IMR-90 (cell line): Measurements from ENCODE around the gene CCNL2. TPM values are rescaled to one million over a fixed set of nuclear protein-coding genes. Genes with fewer than 3 reads are reported as not detected.

Experiments
- ATAC-seq: fragments of 200-7000 bp; cut with Tn5 transposase; 2 replicates; pipeline ENCODE4 v1.9.1; 2020; ENCODE audit warnings: low read depth, mild to moderate bottlenecking, moderate library complexity
- BruUV-seq: library from RNA; stranded (reverse); fragments of 400-500 nt; replicated peaks from 2 replicates; lab custom pipeline; 2021; lab: Mats Ljungman, UMichigan
- CTCF ChIA-PET: fragments of 300-600 bp; formaldehyde crosslinking; extraction: SDS; loops from one replicate; lab custom pipeline; 2021; ENCODE audit warnings: antibody characterized with exemption; lab: Yijun Ruan, JAX
- POLR2A ChIA-PET: fragments of 300-600 bp; sonication (Branson Sonifier 250); formaldehyde crosslinking; loops from one replicate; lab custom pipeline; 2022; ENCODE audit warnings: antibody characterized with exemption; ENCODE audit not compliant: unreplicated experiment; lab: Charles Lee
- DNase-seq: peaks from one replicate; pipeline ENCODE4 v3.0.0; 2013
- H2AFZ ChIP-seq: replicated peaks from 2 replicates; pipeline ENCODE3; 2013; ENCODE audit warnings: low read length, mild to moderate bottlenecking; ENCODE audit not compliant: poor library complexity
- H2AK5ac ChIP-seq: 2 replicates; pipeline ENCODE4 v1.6.1; 2013; ENCODE audit warnings: low read depth, low read length, inconsistent platforms
- H2AK9ac ChIP-seq: replicated peaks from 2 replicates; pipeline ENCODE3; 2013; ENCODE audit warnings: mild to moderate bottlenecking, low read depth, low read length, moderate library complexity; ENCODE audit not compliant: poor library complexity
- H2BK120ac ChIP-seq: 2 replicates; pipeline ENCODE4 v1.6.1; 2013; ENCODE audit warnings: low read depth, low read length, inconsistent platforms
- H2BK15ac ChIP-seq: 3 replicates; pipeline ENCODE4 v1.6.1; 2013; ENCODE audit warnings: low read depth, low read length, inconsistent platforms
- H2BK20ac ChIP-seq: 2 replicates; pipeline ENCODE4 v1.6.1; 2013; ENCODE audit warnings: low read depth, mild to moderate bottlenecking, inconsistent platforms, low read length, moderate library complexity
- H2BK5ac ChIP-seq: 2 replicates; pipeline ENCODE4 v1.6.1; 2013; ENCODE audit warnings: mild to moderate bottlenecking, low read depth, low read length, inconsistent platforms; ENCODE audit not compliant: poor library complexity, severe bottlenecking
- H3K14ac ChIP-seq: replicated peaks from 2 replicates; pipeline ENCODE4 v1.6.1; 2013; ENCODE audit warnings: low read depth, low read length, inconsistent platforms
- H3K18ac ChIP-seq: 2 replicates; pipeline ENCODE4 v1.6.1; 2013; ENCODE audit warnings: low read depth, low read length, control low read depth
- H3K23ac ChIP-seq: 2 replicates; pipeline ENCODE4 v1.6.1; 2013; ENCODE audit warnings: low read depth, low read length, inconsistent platforms
- H3K27ac ChIP-seq: 2 replicates; pipeline ENCODE4 v1.5.1; 2013; ENCODE audit warnings: mild to moderate bottlenecking, control low read depth, low read length; ENCODE audit not compliant: insufficient read depth
- H3K27me3 ChIP-seq: 2 replicates; pipeline ENCODE4 v1.6.1; 2013; ENCODE audit warnings: low read length; ENCODE audit not compliant: control insufficient read depth, insufficient read depth
- H3K36me3 ChIP-seq: 2 replicates; pipeline ENCODE4 v1.6.1; 2013; ENCODE audit warnings: low read length, mixed read lengths; ENCODE audit not compliant: control insufficient read depth, insufficient read depth
- H3K4ac ChIP-seq: 2 replicates; pipeline ENCODE4 v1.6.1; 2013; ENCODE audit warnings: low read depth, low read length, inconsistent platforms
- H3K4me1 ChIP-seq: 2 replicates; pipeline ENCODE4 v1.6.1; 2013; ENCODE audit warnings: low read length, mixed read lengths; ENCODE audit not compliant: control insufficient read depth, insufficient read depth
- H3K4me2 ChIP-seq: 2 replicates; pipeline ENCODE4 v1.6.1; 2013; ENCODE audit warnings: low read depth, mild to moderate bottlenecking, control low read depth, low read length, moderate library complexity
- H3K4me3 ChIP-seq: 2 replicates; pipeline ENCODE4 v1.5.1; 2013; ENCODE audit warnings: low read depth, mild to moderate bottlenecking, control low read depth, low read length, moderate library complexity; ENCODE audit not compliant: insufficient read depth
- H3K56ac ChIP-seq: 2 replicates; pipeline ENCODE4 v1.6.1; 2013; ENCODE audit warnings: low read length, inconsistent platforms; ENCODE audit not compliant: insufficient read depth; ENCODE audit errors: extremely low read depth
- H3K79me1 ChIP-seq, 2 experiments: 2 replicates each; pipeline ENCODE4 v1.6.1; 2013; ENCODE audit warnings: low read length in 2 of 2, inconsistent platforms in 1 of 2, low read depth in 1 of 2
- H3K9ac ChIP-seq: 2 replicates; pipeline ENCODE4 v1.6.1; 2013; ENCODE audit warnings: low read depth, low read length, control low read depth
- H3K9me1 ChIP-seq: 2 replicates; pipeline ENCODE4 v1.6.1; 2013; ENCODE audit warnings: low read length, inconsistent platforms; ENCODE audit not compliant: insufficient read depth
- H3K9me3 ChIP-seq: 2 replicates; pipeline ENCODE4 v1.6.1; 2013; ENCODE audit warnings: low read length; ENCODE audit not compliant: control insufficient read depth, insufficient read depth
- H4K20me1 ChIP-seq: 2 replicates; pipeline ENCODE4 v1.6.1; 2013; ENCODE audit warnings: low read length, inconsistent platforms; ENCODE audit not compliant: insufficient read depth
- H4K5ac ChIP-seq: 2 replicates; pipeline ENCODE4 v1.6.1; 2013; ENCODE audit warnings: mild to moderate bottlenecking, low read depth, low read length, control low read depth
- H4K8ac ChIP-seq, 2 experiments: 2 replicates each; pipeline ENCODE4 v1.6.1; 2013; ENCODE audit warnings: low read depth in 2 of 2, low read length in 2 of 2, control low read depth in 1 of 2, inconsistent platforms in 1 of 2
- H4K91ac ChIP-seq: 2 replicates; pipeline ENCODE4 v1.6.1; 2013; ENCODE audit warnings: low read depth, low read length, inconsistent platforms; ENCODE audit not compliant: insufficient read depth
- CHD1 ChIP-seq: IDR thresholded peaks from 2 replicates; pipeline ENCODE4 v1.6.1; 2012; ENCODE audit warnings: low read depth, low read length, improper control_type of control experiment
- CTCF ChIP-seq: conservative IDR thresholded peaks from 2 replicates; pipeline ENCODE4 v1.5.1; 2012; ENCODE audit warnings: mild to moderate bottlenecking, low read depth, low read length, improper control_type of control experiment
- ELK1 ChIP-seq: fragments of 150-350 bp; IDR thresholded peaks from 2 replicates; pipeline ENCODE4 v1.6.1; 2016; ENCODE audit warnings: low read depth, mild to moderate bottlenecking, low read length, moderate library complexity, borderline replicate concordance
- MAFK ChIP-seq: IDR thresholded peaks from 2 replicates; pipeline ENCODE4 v1.6.1; 2012; ENCODE audit warnings: low read depth, low read length, improper control_type of control experiment
- NFE2L2 ChIP-seq: fragments of 150-350 bp; IDR thresholded peaks from 2 replicates; pipeline ENCODE4 v1.6.1; 2016; ENCODE audit warnings: low read depth, mild to moderate bottlenecking, low read length
- POLR2A ChIP-seq: IDR thresholded peaks from 2 replicates; pipeline ENCODE4 v1.6.1; 2012; ENCODE audit warnings: mild to moderate bottlenecking, low read depth, low read length
- RAD21 ChIP-seq: IDR thresholded peaks from 2 replicates; pipeline ENCODE4 v1.6.1; 2012; ENCODE audit warnings: low read length, improper control_type of control experiment
- RCOR1 ChIP-seq: IDR thresholded peaks from 2 replicates; pipeline ENCODE4 v1.6.1; 2012; ENCODE audit warnings: mild to moderate bottlenecking, low read length, improper control_type of control experiment; ENCODE audit not compliant: insufficient replicate concordance
- RFX5 ChIP-seq: IDR thresholded peaks from 2 replicates; pipeline ENCODE4 v1.8.0; 2012; ENCODE audit warnings: low read depth, mild to moderate bottlenecking, low read length, moderate library complexity
- SMC3 ChIP-seq: fragments of 150-350 bp; IDR thresholded peaks from 2 replicates; pipeline ENCODE4 v1.6.1; 2016; ENCODE audit warnings: low read depth, mild to moderate bottlenecking, antibody characterized with exemption, low read length, moderate library complexity
- USF2 ChIP-seq: fragments of 150-350 bp; IDR thresholded peaks from 2 replicates; pipeline ENCODE4 v1.6.1; 2017; ENCODE audit warnings: mild to moderate bottlenecking, antibody characterized with exemption, low read length, low read depth
- WGBS, 2 experiments: methylation state at CpG; one replicate each; pipeline versions ENCODE4 v1.1.5 to v1.1.7; 2013; ENCODE audit warnings: missing lambda C conversion rate in 2 of 2; ENCODE audit not compliant: insufficient read length in 1 of 2; ENCODE audit errors: extremely low coverage in 2 of 2; 5-methylcytosine and 5-hydroxymethylcytosine counted together
- dilution Hi-C: fragments of 300-500 bp; cut with HindIII; formaldehyde crosslinking; loops from one replicate; pipeline ENCODE4 v1.14.3; 2018; ENCODE audit warnings: low sequenced_read_pairs; ENCODE audit not compliant: unreplicated experiment
- in situ Hi-C: fragments of 300-500 bp; cut with MboI; formaldehyde crosslinking; loops from 3 replicates; pipeline ENCODE4 v1.14.3; 2019; ENCODE audit warnings: low sequenced_read_pairs, inconsistent platforms, mixed read lengths
- intact Hi-C: fragments of 100-400 bp; cut with micrococcal nuclease; formaldehyde crosslinking; loops from 2 replicates; pipeline ENCODE4 v1.10.0; 2022
- polyA plus RNA-seq, 3 experiments: library from polyadenylated mRNA; depleted of rRNA; stranded (reverse); fragments of >200 nt; gene quantifications; 2 replicates each; pipeline ENCODE4 v1.2.3, GENCODE V29; 2012; ENCODE audit warnings: low replicate concordance in 1 of 3
- total RNA-seq: library from RNA; depleted of rRNA; stranded (reverse); fragments of >200 nt; gene quantifications from 2 replicates; pipeline ENCODE4 v1.2.3, GENCODE V29; 2012

CCNL2 gene
- total and polyA plus RNA-seq, 2 of the 4 experiments (the other 2 are of a cell fraction): 53.9 to 239 TPM

- H4K5ac ChIP-seq: peak overlapping the region; percentile 39; the same call in 1 of the 2 replicates
- no peak for TF ChIP-seq ELK1
- no peak for TF ChIP-seq RFX5
- no peak for TF ChIP-seq RCOR1
- no peak for TF ChIP-seq MAFK
- no peak for TF ChIP-seq RAD21
- no peak for TF ChIP-seq USF2
- TF ChIP-seq CHD1: no peak
- TF ChIP-seq CTCF: no peak
- no peak for TF ChIP-seq SMC3
- TF ChIP-seq POLR2A: no peak
- TF ChIP-seq NFE2L2: no peak
- H3K23ac ChIP-seq: no peak overlapping the region
- H3K9ac ChIP-seq: no peak overlapping the region
- H3K36me3 ChIP-seq: no peaks in the 10 kb centered on the region
- CTCF ChIA-PET: no interaction called here
- intact Hi-C loops: no loop called here
- no peak overlapping the region for H2BK20ac ChIP-seq
- peak overlapping the region; percentile 23 for H2BK5ac ChIP-seq
- in situ Hi-C loops: no loop called here
- BruUV-seq: no TSS peak
- dilution Hi-C loops: no loop called here
- 0 out of 2 replicates have a peak, but pooled peaks cover 5% of the 10 kb centered on the region for H3K9me1 ChIP-seq
- H2AFZ ChIP-seq: peak overlapping the region; percentile 82
- H4K91ac ChIP-seq: no peak overlapping the region
- H3K79me1 ChIP-seq: 0 out of 4 replicates have a peak, but pooled peaks cover 0 to under 1% of the 10 kb centered on the region in 2 experiments
- DNase-seq: no peak
- no peaks in the 10 kb centered on the region for H3K9me3 ChIP-seq
- no peak for ATAC-seq
- H3K4ac ChIP-seq: no peak overlapping the region
- H3K27me3 ChIP-seq: no peaks in the 10 kb centered on the region
- no peak overlapping the region for H3K4me3 ChIP-seq
- no peak overlapping the region for H3K14ac ChIP-seq
- 60% methylated on average over 3 of the region's 18 CpGs; no CpG with 5 or more reads in 1 of the 2 experiments for WGBS, 2 experiments
- H3K4me2 ChIP-seq: no peak overlapping the region
- H3K4me1 ChIP-seq: peaks cover 25% of the 10 kb centered on the region
- no peak overlapping the region; the same call in 1 of the 2 replicates for H2AK5ac ChIP-seq
- H3K27ac ChIP-seq: no peak overlapping the region
- H4K20me1 ChIP-seq: no peaks in the 10 kb centered on the region
- no peak overlapping the region for H2AK9ac ChIP-seq
- H2BK120ac ChIP-seq: no peak overlapping the region
- peak overlapping the region; percentile 60 to 86; a peak in 2 of 4 replicates for H4K8ac ChIP-seq
- POLR2A ChIA-PET: no interaction called here
- H3K18ac ChIP-seq: no peak overlapping the region
- H3K56ac ChIP-seq: no peak overlapping the region
- H2BK15ac ChIP-seq: no peak overlapping the region
Measured at GRCh38 chr1:1430992-1431844, 32.1 kb upstream of the CCNL2 start.
